CD1c-positive myeloid dendritic cell (primary cell): Measurements from ENCODE around the gene CORO1C.
"Not testable (repeated sequence)": the region's sequence is repeated elsewhere in the genome, so short reads cannot be mapped to it uniquely, and the experiment has no call there.

Source experiments
- DNase-seq: peaks from one replicate; pipeline ENCODE4 v3.0.0-alpha.2; 2016; ENCODE audit errors: extremely low spot score

CORO1C gene

DNA sequence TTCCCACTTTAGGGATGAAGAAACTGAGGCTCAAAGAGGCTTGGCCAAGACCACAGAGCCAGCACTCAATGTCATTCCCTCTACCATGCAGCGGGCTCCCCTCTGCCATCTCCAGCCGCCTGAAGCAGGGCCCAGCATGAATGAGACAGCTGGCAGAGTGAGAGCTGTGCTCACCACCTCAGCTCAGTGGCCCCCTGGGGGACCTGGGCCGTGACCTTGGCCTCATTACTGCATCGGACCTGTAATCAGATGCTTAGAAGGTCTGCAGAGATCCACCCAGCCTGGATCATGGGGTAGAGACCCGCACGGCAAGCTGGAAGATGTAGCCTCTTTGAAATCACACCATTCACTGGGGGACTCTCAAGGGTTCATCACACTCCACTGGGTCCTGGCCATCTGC lies 22.7 kb upstream of the CORO1C start:
- no peak for DNase-seq

DNA sequence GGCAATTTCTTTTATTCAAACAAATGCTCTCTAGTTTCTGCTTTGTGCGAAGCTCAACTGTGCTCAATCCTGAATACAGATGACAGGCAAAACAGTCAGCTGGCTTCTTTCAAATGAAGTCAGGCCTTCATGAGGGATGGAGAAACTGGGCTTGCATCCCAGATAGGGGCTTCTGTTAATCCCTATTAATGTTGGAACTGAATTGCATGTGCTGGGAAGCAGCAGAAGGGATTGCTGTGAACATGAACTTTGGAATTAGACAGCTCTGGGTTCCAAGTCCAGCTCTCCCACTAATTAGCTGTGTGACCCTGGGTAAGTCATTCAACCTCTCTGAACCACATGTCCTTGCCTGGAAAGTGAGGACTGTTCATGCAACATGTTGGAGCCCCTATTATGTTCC lies 21.1 kb upstream of the CORO1C start:
- no peak for DNase-seq

DNA sequence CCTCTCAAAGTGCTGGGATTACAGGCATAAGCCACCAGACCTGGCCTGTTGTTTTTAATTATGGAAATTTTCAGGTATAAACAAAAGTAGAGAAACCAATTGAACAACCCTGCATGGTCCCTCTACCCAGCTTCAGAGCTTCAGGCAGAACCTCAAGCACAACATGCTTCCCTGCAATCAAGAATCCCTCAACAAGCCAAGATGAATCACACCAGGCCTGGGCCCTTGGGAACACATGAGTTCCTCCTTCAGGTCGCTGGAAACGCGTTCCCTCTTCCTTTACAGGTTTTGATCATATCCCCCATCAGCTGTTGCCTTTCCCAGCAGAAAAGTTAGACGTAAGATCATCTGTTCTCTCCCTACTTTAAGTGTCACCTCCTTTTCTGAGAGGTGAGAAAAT lies 20.5 kb upstream of the CORO1C start:
- DNase-seq = peak; percentile 12

DNA sequence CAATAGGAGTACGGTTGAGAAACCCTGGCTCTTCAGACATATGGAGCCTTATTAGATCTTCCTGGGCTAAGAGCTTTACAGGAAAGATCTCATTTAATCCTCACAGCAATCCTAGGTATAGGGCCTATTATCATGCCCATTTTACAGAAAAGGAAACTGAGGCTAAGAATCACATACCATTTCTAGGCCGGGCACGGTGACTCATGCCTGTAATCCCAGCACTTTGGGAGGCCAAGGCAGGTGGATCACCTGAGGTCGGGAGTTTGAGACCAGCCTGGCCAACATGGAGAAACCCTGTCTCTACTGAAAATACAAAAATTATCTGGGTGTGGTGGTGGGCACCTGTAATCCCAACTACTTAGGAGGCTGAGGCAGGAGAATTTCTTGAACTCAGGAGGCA lies 19.7 kb upstream of the CORO1C start:
- not testable (repeated sequence) for DNase-seq

DNA sequence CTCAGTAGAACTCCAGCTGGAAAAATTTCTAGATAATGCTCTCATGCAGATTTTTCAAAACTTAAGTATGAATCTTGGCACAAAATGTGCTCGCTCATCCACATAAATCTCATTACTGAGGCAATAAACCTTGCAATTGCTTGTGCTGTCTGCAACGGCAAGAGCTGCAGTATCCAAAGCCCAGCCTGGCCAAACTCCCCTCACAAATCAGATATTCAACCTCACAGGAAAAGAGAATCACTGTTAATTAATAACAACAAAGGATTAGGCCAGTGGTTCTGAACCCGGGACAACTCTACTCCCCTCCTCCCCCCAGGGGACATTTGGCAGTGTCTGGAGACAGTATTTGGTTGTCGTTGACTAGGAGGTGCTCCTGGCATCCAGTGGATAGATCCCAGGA lies 19.2 kb upstream of the CORO1C start:
- DNase-seq = no peak

DNA sequence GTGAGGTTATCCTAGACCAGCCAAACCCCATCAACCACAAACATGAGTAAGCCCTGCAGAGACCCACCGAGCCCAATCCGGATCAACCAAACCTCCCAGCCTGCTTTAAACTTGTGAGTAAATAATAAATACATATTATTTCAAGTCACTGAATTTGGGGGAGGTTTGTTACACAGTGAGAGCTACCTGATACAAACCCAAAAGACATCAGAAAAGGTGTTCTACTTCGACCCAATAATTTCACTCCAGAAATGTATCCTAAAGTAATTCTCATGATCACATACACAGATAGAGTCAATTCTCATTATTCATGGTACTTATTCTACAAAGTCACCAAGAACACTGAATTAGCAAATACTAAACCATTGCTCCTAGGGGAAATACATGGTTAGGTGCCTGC lies 16.2 kb upstream of the CORO1C start:
- no peak for DNase-seq

DNA sequence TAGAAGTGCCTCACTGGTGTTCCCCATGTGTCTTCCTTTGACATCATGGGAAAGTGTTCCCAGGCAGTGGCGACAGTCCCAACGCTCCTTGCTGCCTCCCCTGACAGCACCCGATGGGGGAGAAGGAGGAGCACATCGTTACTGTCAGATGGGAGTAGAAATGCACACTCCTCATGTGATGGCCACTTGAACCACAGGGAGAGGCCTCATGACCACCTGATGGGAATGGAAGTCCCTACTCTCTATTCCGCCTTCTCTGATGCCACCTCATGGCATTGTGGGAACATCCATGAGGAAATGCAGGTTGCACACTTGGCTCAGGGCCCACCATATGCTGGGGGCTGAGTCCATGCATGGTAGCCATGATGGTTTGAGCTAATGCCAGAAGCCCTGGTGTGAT lies 14.3 kb upstream of the CORO1C start:
- no peak for DNase-seq

DNA sequence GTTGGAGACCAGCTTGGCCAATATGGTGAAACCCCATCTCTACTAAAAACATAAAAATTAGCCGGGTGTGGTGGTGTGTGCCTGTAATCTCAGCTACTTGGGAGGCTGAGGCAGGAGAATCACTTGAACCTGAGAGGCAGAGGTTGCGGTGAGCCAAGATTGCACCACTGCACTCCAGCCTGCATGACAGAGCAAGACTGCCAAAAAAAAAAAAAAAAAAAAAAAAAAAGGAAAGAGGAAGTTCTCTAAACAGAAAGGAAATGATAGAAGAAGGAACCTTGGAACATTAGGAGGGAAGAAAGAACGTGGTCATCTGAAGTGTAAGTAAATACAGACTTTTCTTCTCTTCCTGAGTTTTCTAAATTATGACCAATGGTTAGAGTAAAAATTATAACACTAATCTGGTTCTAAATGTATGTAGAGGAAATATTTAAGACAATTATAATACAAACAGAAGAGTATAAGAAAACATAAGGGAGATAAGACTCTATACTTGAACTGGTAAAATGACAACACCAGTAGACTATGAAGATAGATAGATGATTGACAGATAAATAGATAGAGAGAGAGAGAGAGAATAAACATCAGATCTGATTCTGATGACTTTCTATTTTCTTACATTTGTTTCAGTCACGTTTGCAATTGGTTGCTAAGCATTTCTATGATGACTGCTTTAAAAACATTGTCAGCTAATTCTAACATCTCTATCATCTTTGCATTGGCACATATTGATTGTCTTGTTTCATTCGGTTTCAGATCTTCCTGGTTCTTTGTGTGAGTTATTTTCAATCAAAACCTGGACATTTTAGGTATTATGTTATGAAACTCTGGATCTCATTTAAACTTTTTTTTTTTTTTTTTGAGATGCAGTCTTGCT lies 12.9 kb upstream of the CORO1C start:
- peak; percentile 55 for DNase-seq

DNA sequence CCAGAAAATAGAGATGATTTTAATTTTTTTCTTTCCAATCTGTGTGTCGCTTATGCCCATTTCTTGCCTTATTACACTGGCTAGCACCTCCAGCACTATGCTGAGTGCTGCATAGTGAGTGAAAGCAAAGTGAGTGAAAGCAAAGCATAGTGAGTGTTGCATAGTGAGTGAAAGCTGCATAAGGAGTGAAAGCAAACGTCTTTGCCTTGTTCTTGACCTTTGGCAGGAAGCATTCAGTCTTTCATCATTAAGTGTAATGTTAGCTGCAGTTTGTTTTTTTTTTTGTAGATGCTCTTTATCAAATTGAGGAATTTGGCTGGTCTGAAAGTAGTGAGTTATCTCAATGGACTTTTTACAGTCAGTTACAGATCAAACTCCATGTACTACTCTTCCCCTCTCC lies 6.9 kb upstream of the CORO1C start:
- no peak for DNase-seq

DNA sequence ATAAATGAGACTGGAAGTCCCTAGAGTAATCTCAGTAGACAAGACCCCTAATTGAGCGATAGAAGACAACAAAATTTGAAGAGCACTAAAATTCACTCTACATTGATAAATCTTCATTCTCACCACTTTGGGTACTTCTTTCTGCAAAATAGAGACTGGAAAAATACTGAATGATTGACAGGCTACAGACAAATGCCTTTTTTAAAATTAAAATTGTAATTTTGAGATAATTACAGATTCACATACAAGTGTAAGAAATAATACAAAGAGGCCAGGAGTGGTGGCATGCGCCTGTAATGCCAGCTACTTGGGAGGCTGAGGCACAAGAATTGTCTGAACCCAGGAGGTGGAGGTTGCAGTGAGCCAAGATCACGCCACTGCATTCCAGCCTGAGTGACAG lies 4.5 kb upstream of the CORO1C start:
- DNase-seq = no peak

DNA sequence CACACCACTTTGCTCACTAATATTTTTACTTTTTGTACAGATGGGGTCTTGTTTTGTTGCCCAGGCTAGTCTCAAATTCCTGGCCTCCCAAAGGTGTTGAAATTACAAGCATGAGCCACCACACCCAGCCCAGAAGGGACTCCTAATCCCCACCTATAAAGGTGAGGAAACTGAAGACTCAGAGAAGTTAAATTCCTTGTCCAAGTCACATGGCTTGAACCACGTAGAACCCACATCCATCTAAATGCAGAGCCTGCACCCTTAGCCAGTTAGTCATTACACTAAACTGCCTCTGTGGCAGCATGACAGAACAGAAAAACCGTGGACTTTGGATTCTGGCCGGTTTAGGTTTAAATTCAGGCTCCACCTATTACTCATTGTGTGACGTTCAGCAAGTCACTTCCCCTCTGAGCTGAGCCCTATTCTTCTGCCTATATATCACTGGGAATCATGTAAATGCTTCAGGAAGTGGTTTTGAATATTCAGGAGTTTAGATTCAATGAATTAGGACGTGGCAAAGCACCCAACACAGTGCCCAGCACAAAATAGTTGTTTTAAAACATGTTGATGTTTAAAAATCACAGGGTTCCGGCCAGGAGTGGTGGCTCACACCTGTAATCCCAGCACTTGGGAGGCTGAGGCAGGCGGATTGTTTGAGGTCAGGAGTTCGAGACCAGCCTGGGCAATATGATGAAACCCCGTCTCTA lies 3.0 kb upstream of the CORO1C start:
- DNase-seq = peak; percentile 93

DNA sequence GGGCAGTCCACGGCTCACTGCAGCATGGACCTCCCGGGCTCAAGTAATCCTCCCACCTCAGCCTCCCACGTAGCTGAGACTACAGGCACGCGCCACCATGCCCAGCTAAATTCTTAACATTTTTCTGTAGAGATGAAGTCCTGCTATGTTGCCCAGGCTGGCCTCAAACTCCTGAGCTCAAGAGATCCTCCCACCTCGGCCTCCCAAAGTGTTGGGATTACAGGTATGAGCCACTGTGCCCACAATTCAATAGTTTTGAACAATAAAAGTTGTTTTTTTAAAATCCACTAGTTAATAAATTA lies 1.9 kb upstream of the CORO1C start:
- not testable (repeated sequence) for DNase-seq

DNA sequence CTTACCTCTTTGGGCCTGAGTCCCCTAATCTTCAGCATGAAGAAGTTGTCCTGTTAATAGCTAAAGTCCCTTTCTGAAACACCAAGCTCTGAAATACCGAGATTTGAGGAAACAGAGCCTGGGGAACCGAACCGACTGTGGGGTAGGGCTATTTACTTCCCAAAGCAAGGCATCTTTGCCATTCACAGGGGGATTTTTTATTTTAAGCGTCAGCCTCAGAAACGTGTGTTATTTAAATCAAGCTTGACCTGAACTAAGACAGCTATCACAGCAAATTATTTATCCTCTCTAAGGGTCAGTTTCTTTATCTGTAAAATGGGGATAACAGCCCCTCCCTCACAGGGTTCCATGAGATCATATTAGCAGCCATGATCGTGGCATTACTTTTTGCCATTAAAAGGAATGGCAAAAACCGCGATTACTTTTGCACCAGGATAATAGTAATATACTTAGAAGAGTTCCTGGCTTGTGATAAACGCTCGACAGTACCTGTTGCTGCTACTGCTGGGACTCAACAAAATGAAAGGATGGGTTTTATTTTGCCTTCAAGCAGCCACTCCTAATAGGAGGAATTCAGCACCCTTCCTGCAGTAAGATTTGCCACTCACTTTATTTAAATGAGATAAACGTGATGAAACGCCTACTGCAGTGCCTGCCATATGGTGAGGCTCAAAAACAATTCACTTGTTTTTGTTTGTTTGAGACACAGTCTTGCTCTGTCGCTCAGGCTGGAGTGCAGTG lies 1.3 kb upstream of the CORO1C start:
- peak; percentile 64 for DNase-seq

DNA sequence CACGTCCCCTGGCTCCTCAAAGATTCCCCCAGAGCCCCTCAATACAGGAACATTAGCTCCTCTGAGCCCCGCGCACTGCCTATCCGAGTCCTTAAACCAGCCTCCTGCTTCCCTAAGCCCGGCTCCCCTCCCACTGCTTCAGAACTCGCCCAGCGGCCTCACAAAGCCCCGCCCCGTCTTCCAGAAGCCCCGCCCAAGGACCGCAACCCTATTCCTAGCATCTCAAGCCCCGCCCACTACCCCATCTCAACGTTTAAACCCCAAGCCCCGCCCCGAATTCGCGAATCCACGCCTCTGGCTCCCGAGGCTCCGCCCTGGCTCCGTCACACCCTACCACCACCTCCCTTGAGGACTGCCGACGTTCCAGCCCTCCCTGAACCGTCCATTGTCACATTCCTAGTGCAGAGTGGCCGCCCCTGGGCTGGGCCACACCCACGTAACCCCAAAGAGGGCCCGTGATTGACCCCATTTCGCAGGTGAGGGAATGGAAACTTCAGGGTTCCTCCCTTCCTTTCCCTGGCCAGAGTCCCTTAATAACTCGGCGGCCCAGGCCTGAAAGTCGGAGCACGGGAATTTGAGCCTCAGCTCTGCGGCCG lies 646 bp upstream of the CORO1C start:
- peak; percentile 99 for DNase-seq

DNA sequence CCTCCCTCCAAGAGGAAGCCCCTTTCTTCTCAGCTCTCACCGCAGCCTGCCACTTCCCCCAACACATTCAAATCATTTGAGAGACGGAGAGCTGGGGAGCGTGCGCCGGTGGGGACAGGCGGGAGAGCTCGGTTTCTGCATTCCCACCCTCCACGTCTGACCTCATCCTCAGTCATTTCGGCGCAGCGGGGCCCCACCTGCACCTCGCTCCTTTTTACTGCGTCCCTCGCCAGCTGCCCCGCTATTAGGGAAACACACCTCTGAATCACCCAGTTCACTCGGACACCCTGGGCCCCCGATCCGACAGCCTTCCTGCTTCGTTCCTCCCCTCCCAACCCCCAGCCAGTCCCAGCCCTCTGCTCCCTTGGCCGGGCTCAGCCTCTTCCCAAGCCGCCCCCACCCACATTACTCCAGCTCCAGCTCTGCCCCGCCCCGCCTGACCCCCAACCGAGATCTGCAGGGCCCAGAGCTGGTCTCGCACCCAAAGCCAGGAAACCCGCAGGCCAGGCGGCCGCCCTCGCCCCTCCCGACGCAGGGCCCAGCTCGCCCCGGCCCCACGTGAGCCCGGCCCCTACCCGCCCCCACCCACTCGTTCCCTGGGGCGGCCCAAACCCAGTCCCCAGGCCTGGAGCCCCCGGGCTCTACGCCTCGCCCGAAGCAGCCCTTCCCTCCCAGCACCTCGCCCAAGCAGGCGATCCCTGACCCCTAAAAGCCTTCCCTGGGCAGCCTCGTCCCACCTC lies 783 bp downstream of the CORO1C start:
- DNase-seq = peak; percentile 83

DNA sequence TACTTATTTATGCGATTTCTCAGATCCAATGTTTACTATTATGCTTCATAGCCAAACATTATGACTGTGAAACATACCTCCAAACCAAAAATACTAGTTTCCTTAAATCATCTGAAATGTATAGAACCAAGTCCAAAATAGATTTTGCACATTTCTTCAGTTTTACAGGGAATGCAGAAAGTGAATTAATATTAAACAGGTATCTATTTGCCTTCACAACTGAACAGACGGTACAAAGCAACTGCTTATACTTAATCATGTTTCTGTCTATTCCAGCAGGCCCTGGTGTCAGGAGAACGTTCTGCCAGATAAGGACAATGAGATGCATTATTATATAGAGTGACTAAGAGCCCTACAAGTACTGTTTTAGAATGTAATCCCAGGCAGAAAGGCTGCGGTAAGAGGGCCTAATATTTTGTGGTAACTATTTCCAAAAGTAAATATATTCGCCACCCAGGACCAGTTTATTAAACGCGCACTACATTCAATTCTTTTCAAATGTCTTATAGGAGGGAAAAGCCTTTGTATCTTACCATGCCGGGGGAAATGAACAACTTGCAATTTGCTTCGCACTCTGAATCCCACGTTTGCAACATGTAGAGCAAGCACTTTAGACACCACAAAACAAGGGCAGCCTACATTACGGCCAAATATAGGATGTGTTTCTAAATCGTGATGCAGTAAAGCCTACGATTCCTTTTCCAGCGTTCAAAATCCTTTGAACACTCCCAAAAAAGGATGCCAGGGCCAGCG lies 1.5 kb downstream of the CORO1C start:
- no peak for DNase-seq

DNA sequence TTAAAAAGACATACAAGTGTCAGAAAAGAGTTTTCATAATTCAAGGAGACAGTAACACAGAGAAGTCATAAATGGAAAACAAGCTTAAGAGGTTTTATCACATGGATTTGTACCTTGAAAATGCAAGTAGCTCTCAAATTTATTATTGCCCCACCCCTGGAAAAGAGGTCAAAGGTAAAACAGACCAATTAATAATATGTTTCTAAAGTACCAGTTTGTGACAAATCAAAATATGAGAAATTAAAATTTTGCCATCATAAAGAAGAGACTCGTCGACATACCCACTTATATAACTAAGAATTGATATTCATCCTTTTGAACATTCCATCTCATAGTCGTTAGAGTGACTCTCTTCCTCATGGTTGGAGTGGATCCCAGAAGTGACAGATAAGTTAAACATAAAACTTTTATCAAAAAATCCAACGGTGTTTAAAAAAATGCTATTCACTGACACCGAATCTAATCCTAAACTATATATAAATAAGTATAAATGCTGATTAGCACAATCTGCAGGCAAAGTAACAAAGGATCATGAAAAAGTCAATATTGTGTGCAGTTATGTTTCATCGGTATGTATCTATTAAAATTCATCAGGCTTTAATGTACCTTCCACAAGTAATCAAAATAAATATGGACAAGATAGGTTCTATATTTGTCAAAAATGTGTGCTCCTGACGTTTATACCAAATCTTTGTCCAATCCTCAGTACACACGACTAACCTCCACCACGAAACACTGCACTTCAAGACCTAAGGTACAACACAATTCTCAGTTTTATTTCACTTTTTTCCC lies 2.3 kb downstream of the CORO1C start:
- DNase-seq = no peak

DNA sequence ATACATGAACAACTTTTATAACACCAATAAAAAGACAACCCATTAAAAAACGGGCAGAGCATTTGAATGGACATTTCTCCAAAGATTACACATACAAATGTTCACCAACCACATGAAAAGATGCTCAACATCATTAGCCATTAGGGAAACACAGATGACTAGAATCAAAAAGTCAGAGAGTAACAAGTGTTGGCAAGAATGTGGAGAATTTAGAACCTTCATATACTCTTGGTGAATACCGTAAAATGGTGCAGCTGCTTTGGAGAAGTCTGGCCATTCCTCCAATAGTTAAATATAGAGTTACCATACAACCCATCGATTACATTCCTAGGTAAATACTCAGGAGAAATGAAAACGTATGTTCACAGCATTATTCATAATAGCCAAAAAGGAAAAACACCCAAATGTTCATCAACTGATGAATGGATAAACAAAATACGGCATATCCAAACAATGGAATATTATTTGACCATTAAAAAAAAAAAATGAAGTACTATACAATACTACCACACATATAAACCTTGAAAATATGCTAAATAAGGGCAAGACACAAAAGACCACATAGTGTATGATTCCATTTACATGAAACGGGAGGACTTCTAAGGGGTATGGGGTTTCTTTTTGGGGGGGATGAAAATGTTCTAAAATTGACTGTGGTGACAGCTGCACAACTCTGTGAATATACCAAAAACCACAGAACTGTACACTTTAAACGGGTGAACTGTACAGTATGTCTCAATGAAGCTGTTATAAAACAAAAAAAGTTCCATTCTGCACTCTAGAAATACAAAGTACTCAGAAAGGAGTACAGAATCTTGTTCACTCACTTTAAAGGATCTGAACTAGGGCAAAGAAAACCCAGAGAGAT lies 3.2 kb downstream of the CORO1C start:
- DNase-seq = no peak

DNA sequence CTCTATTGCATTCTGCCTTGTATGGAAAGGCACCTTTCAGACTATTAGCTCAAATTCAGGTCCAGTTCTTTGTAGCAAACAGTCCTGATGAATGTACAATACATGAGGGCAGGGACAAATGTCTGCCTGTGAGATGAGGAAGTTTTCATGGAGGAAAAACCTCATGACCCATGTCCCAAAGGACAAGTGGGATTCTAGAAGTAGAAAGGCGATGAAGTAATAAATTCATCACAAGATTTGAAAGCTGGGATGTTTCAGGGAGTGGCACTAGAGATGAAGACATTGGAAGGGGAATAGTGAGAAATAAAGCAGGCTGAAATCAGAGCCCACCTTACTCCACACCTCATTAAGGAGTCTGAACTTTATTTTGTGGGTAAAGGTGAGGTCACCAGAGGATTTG lies 4.2 kb downstream of the CORO1C start:
- no peak for DNase-seq
